LNCAP (cell line): ENCODE measurements around the gene COL4A1.

Experiments used
- TF ChIP-seq, protein P1 (sequence below): fragments of 450-650 bp; IDR thresholded peaks from 2 replicates; pipeline ENCODE4 v1.5.1; 2017; ENCODE audit warnings: mild to moderate bottlenecking

Gene COL4A1

DNA sequence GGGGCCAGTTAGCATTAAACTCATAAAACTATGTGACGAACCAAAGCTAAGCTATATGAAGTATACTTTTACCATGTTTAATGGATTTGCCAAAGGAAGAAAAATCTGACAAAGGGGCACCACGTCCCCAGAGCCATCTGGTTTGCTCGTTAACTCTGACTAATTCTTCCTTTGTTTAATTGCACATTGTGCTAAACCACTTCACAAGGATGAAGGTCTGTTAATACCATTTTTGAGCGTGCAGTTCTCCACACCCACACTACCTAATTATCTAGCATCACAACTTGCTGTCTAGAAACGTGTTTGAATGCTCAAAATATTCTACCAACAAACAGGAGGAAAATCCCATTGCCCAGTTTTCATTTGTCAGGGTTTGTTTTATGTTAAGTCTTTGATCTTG is 74.8 kb downstream of the COL4A1 start:
- TF ChIP-seq, protein P1, sequence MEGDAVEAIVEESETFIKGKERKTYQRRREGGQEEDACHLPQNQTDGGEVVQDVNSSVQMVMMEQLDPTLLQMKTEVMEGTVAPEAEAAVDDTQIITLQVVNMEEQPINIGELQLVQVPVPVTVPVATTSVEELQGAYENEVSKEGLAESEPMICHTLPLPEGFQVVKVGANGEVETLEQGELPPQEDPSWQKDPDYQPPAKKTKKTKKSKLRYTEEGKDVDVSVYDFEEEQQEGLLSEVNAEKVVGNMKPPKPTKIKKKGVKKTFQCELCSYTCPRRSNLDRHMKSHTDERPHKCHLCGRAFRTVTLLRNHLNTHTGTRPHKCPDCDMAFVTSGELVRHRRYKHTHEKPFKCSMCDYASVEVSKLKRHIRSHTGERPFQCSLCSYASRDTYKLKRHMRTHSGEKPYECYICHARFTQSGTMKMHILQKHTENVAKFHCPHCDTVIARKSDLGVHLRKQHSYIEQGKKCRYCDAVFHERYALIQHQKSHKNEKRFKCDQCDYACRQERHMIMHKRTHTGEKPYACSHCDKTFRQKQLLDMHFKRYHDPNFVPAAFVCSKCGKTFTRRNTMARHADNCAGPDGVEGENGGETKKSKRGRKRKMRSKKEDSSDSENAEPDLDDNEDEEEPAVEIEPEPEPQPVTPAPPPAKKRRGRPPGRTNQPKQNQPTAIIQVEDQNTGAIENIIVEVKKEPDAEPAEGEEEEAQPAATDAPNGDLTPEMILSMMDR, result no peak

DNA sequence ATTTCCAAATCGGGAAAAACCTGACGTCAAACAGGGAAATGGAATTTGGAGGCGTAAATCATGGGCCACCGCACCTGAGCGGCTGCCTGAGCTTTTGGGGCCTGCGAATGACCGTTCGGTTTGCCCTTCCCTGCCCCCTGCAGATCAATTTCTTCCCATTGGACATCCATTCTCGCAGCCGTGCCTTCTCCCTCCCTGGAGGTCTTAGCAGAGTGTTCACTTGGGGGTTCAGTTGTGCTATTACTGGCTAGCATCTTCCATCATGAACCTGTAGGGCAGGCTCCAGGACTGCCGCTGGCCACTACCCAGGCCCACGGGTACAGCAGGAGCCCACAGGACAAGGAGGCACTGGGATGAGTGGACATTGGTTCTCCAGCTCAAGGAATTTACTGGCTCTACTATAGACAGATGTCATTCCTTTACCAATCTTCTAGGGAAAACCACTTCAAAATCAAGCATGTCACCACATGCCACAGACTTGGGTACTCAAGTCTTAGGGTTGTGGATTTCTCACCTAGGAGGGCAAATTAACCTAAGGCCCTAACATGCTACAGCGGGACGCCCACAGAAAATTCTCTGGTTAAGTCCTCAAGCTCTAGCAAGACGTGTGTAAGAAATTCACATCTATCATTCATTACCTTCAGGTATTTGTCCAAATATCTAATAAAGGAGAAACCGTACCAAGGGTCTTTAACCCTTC is 75.5 kb downstream of the COL4A1 start:
- TF ChIP-seq, protein P1, result no peak

DNA sequence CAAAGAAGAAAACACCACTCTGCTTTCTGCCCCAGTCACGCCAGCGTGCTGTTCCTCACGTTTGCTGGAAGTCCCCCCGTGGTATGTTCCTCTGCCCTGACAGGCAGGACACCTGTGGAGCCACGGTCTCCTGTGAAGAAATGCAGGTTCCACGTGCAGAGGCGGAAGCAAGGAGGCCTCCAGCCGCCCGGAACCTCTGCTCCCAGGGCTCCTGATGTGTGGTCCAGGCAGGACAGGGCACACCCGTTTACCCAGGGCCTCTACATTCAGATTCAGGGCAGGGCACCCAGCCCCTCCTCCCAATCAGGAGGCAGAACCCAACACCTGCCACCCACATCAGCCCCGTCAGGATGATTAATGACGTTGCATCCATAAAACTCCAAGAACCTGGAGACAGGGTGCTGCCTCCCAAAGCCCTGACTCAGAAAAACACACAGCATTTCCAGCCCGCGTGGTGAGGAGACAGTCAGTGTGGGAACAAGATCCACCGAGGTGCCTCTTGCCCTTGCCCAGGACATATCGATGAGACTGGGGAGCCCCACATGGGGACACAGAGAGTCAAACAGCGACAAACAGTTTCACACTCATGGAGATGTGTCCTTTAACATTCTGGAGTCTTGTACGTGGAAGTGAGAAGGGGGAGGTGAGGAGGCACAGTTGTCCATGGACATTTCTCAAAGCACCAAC is 76.2 kb downstream of the COL4A1 start:
- TF ChIP-seq, protein P1, result no peak

DNA sequence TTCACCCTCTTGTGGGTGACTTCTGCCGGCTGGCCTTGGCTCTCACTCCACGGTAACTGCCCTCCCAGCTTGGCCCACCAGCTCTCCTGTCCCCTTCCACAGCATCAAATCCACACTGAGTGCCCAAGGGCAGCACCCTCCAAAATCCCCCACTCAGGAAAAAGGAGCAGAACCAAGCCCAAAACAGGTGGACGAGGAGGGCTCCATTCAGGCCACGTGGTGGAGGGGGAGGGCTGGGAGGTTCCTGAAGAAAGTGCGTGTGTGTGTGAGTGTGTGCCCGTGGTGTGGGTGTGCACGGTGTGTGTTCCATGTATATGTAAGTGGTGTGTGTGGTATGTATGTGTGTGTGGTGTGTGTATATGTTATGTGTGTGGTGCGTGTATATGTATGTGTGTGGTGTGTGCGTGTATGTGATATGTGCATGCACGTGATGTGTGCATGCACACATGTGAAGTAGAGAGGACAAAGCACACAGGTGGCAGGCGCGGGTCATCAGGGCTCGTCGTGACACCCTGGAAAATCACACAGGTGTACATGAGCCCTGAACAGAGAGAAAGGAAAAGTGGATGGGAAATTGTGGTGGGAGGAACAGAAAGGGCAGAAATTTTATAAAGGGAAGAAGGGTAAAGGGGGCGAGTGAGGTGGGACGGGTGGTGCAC is 76.9 kb downstream of the COL4A1 start:
- TF ChIP-seq, protein P1, result no peak

DNA sequence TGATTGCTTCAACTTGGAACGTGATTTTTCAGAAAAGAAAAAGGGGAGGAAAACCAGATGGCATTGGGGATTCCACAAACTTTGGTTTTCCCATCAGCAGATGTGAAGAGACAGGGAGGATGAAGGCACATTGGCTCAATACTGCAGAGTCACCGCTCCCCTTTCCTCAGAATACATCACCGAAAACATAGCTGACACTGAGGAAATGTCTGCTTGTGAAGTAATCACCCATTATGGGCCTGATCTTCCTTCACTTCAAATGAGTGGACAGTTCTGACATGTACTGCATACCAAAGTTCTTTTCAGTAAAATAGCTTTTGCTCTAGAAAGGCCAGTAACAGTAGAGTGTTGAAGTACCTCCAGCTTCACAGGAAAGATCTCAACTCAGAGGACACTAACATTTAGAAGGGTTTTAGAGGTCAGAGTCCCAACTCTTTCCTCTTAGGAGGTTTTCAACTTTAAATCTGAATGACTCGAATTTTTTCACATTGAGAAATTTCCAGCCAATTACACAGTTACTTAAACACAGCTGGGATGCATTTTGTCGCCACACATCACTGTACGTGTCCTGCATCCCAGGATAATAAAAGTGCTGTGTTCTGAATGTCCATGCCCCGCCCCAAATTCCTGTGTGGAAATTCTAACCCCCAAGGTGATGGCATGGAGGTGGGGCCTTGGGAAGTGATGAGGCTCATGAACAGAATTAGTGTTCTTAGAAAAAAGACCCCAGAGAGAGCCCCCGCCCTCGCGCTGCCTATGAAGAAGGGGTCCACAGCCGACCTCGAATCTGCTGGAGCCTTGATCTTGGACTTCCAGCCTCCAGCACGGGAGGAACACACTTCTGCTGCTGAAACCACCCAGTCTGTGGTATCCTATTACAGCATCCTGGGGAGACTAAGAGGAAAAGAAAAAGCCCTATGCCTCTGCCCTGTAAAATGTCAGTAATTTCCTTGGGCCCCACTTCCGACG is 77.7 kb downstream of the COL4A1 start:
- TF ChIP-seq, protein P1, result no peak

DNA sequence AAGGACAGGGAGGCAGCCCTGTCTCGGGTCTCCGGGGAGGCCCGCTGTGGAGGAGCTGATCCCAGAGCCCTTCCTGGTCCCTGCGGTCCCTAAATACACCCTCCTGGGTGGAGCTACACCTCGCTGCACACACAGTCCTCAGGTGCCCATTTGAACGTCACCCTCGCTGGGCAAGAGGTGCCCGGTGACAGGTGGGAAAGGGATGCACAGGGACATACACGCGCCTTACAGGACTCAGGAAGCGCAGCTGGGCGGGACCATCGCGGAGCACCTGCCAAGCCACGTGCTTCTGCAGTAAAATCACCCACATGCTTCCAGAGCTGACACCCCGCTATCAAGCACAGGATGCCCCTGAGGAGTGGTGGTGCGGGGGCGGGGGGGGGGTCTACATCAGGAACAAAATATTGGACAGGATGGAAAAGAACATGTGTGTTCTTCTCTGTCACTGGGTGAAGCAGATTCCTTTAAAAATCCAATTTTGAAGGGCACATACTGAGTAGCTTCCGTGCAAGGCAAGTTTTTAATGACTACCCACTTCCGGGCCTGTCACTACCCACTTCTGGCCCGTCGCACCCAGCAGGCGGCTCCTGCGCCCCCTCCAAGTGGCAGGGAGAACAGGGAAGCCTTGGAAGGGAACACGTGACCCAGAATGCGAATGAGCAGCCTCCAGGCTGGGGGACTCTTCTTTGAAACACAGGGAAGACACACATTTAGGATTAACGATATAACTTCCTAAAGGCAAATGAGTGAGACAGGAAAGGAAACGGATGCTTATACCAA is 78.9 kb downstream of the COL4A1 start:
- TF ChIP-seq, protein P1, result no peak
